Activated gamma-delta T cell treated with anti-CD3 and anti-CD28 coated beads, Interleukin-2, amount 50 U/mL, for 16 hours (primary cell): Measurements from ENCODE around the gene DPH7.
A peak's percentile ranks its signal among the peaks of the same experiment; 100 is the strongest.
"Not testable (repeated sequence)": the region's sequence is repeated elsewhere in the genome, so short reads cannot be mapped to it uniquely, and the experiment has no call there.

ENCODE experiments used
- DNase-seq: peaks from one replicate; pipeline ENCODE4 v3.0.0-alpha.2; 2020; ENCODE audit warnings: low read depth

The DPH7 gene

DNA sequence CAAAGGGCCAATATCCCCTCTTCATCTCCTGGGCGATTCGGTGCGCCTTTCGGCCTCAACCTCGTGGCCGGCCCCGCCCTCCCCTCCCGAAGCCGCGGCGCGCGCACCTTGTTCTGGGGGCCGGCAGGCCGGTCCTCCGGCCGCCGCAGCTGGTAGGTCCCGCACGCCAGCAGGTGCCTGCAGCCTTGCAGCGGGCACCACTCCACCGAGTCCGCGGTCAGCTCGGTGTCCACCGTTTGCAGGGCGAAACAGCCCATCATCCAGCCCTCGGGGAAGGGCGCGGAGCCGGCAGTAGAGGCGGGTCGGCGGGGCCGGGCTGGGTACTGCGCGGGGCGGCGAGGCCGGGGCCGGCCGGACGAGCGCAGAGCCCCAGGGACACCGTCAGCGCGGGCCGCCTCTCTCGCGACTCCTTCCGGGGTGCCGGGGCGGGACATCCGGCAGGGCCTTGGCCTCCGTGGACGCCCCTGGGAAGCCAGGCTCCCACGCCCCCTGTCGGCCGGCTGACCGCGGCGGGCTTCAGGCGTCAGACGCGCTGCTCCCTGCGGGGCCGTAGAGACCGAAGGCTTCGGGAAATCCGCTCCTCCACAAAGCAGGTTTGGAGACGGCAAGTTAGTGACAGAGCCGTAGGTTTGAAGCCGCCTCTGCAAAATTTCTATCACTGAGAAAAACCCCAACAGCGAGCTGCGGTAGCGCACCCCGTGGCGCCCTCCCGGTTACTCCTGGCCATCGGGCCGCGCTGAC lies at the start of gene DPH7:
Gene DPH7 (minus strand): TSS at position 408 of the 741 bp plus-strand sequence. CDS start 148 bp downstream, at position 260.
- DNase-seq = peak; percentile 97

DNA sequence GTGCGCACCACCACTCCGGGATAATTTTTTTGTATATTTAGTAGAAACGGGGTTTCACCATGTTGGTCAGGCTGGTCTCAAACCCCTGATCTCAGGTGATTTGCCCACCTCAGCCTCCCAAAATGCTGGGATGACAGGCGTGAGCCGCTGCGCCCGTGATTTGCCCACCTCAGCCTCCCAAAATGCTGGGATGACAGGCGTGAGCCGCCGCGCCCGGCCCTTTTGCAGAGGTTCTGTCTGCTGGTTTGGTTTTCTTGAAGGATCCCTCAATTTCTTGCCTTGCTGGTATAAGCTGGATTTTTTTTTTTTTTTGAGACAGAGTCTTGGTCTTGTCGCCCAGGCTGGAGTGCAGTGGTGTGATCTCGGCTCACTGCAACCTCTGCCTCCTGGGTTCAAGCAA lies 48.7 kb upstream of the DPH7 start:
- DNase-seq = not testable (repeated sequence)

DNA sequence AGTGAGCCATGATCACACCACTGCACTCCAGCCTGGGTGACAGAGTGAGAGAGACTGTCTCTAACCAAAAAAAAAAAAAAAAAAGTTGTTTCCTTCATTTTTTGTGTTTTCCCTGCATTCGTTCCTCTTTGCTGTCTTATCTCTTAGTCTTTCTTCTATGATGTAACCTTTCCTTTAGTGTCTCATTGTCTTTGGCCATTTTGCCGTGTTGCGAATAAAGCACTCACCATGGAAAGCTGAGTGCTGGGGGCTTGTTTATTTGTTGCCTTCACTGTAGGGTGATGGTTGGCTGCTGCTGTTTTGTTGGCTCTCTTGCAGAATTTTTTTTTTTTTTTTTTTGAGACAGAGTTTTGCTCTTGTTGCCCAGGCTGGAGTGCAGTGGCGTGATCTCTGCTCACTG lies 47.7 kb upstream of the DPH7 start:
- no peak for DNase-seq

DNA sequence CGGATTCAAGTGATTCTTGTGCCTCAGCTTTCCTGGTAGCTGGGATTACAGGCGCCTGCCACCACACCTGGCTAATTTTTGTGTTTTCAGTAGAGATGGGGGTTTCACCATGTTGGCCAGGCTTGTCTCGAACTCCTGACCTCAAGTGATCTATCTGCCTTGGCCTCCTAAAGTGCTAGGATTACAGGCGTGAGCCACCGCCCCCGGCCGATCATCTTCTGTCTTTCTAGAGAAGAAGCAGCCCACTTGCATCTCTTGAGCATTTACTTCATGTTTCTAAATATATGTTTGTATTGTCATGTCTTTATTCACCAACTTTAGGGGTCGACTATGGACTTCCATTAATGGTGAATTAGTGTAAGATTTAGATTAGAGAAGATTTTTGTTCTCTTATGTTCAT lies 43.5 kb upstream of the DPH7 start:
- not testable (repeated sequence) for DNase-seq

DNA sequence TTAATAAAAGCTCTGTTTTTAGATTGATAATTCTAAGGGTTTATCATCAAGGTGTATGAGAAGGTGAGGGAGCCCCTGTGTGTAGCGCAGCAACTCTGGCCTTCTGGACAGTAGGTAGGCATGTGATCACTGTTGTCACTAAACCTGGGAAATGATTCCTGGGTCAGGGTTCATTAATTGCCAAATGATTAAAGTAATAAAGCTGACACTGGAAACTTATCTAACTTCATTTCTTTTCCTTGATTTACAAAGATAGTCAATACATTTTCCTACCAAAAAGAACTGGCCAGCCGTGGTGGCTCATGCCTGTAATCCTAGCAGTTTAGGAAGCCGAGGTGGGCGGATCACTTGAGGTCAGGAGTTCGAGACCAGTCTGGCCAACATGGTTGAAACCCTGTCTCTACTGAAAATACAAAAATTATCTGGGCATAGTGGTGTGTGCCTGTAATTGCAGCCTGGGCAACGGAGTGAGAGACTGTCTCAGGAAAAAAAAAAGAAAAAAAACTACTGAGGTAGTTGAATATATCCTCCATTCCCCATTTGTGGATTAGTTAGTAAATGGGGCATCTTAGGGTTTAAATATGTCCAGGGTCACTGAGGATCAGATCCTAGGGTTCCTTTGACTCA lies 42.5 kb upstream of the DPH7 start:
- no peak for DNase-seq

DNA sequence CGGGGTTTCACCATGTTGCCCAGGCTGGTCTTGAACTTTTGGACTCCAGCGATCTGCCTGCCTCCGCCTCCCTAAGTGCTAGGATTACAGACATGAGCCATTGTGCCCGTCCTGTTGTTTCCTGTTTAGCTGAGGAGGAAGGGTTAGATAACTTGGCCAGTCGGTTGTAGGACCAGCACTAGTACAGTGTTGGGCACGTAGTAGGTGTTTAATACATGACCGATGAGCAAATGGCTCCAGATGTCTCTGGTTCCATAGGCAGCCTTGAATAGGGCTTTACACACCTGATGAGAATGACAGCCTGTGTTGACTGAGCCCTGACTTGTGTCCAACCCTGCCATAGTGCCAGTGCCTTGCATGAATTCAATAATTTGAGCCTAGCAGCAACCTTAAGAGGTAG lies 41.9 kb upstream of the DPH7 start:
- no peak for DNase-seq

DNA sequence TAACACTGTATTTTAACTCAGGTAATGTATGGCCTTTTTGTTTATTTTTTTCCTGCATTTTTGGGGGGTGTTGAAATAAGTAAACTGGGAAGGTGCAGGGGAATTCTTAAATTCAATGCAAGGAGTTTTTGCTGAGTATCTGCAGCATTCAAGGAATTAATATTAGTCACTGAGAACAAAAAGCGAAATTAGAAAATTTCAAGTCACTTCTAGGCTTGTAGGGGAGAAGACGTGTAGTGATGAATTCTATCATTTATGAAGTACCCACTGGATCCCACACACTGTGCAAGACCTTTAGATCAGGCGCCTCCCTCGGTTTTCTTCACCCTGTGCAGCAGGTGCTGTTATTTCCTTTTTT lies 41.3 kb upstream of the DPH7 start:
- no peak for DNase-seq

DNA sequence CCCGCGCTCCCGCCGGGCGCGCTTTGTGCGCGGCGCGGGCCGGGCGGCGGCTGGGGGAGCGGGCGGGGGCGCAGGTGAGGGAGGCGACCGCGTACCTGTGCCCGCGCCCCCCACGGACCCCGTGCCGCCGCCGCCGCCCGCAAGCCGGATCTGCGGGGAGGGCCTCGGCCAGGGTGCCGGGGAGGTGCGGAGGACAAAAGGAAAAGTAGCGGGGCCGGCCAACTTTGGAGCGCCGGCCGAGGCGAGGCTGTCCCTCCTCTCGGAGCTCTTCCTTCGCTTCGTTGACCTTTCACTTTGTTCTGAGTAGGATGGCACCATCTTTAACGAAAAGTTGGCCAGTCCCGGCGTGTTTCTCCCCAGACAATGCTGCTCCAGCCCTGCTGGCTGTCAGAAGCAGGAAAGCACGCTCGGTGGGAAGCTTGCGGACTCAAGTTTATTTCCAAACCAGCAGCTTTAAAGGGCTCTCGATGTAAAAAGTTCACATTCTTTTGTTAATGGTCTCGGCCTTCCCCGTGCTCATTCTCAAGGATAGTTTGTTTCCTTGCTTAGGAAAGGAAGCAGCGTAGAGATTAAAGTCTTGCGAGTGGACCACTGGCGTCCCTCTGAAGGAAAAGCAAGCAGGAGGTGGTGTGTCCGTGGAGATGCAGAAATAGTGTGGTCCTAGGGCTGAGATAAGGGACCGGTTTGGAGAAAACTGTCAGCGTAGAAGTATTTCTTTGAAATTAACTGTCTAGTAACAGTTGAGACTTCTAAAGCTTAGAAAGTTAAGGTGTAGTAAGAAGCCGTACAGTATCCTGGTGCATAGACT lies 40.7 kb upstream of the DPH7 start:
- peak; percentile 14 for DNase-seq

DNA sequence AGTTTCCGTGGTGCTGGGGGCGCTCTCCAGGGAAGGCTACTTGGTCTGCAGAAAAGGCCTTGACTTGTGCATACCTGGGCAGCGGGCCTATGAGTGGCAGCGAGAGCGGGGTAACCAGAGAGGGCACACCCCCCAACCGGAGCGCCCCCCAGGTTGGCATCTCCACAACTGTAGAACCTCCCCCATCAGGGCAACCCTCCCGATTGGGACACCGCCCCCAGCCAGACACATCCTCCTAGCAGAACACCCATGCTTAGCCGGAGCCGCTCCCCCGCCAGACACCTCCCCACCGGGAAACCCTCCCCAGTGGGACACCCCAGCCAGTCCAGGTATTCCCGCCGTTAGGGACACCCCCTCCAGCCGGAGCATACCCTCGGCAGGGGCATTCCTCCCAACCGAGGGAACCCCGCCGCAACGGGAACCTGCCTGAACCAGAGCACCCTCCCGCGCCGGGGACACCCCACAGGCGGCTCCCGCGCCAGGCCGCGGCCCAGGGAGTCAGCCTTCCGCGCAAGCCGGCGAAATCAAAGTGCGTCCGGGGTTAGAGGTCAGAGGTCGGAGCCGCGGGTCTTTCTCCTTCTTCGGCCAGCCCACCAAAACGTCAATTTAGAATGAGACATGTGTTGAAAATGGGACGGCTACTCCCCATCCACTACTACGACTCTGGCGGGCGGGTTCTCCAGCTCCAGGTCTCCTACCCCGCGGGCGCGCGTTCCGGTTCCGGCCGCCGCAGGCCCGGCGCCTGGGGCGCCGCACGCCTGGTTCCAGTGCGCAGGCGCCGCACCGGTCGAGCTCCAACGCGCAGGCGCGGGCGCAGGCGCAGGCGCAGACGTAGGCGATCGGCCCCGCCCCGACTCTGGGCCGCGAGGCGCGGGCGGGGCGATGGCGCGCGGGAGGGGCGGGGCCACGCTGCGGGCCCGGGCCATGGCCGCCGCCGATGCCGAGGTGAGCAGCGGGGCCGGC lies 39.7 kb upstream of the DPH7 start, which contains the start of gene EHMT1:
Gene EHMT1 (plus strand): TSS at position 901 of the 963 bp plus-strand sequence. CDS start 24 bp downstream, at position 925.
- DNase-seq = peak; percentile 80

DNA sequence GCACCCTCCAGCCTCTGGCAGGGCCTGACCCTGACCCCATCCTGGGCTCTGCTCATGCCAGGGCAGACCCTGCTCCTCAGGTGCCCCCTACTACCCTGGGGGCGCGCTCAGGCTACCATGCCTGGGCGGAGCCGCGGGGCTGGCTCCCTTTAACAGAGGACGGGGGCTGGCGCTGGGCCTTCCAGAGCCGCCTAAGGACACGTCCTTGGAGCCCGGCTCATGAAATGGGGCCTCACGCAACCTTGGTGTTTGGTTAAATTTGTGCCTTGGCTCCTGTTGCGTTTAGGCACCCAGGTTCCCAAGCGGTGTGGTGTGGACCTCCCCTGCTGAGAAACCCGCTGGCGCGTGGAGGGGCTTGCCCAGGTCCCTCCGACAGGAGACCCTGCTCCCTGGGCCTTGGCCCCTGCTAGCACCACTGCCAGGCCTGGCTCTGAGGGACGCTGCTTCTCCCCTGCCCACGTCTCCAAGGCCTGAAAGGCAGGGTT lies 36.7 kb upstream of the DPH7 start:
- no peak for DNase-seq

DNA sequence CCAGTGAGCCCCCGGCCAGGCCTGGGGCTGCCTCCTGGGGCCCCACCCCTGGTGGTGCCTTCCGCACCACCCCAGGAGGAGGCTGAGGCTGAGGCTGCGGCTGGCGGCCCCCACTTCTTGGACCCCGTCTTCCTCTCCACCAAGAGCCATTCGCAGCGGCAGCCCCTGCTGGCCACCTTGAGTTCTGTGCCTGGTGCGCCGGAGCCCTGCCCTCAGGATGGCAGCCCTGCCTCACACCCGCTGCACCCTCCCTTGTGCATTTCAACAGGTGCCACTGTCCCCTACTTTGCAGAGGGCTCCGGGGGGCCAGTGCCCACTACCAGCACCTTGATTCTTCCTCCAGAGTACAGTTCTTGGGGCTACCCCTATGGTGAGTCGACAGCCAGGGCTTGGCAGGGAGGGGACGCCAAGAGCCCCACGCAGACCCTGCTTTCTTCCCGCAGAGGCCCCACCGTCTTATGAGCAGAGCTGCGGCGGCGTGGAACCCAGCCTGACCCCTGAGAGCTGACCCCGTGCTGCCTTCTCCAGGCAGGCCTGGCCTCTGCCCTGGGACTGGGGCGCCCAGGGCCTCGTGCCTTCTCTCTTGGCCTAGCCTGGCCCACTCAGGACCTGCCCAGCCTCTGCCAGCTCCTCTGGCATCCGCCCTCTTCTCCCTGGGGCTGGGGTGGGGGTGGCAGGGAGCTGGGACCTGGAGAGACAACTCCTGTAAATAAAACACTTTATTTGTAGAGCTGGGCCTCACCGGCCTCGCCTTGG lies 36.1 kb upstream of the DPH7 start:
- no peak for DNase-seq

DNA sequence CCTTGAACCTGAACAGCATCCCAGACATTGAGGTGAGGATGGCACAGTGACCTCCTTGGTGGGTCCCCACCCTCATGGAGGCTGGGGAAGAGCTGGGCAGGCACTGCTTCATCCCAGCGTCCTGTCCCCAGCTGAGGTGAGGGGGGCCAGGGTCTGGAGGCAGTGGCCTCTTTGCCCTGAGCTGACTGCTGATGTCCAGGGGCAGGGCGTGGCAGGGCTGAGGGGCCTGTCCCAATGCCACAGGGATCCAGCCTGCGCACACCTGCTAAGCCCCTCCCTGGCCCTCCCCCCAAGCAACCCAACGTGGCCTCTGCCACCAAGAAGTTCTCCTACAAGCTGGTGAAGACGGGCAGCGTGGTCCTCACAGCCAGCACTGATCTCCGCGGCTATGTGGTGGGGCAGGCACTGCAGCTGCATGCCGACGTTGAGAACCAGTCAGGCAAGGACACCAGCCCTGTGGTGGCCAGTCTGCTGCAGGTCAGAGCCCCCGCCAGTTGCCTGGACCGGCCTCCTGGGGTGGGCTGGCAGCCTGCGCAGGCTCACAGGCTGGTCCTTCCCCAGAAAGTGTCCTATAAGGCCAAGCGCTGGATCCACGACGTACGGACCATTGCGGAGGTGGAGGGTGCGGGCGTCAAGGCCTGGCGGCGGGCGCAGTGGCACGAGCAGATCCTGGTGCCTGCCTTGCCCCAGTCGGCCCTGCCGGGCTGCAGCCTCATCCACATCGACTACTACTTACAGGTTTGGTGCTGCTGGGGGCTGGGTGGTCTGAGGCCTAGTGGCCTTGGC lies 35.2 kb upstream of the DPH7 start:
- no peak for DNase-seq

DNA sequence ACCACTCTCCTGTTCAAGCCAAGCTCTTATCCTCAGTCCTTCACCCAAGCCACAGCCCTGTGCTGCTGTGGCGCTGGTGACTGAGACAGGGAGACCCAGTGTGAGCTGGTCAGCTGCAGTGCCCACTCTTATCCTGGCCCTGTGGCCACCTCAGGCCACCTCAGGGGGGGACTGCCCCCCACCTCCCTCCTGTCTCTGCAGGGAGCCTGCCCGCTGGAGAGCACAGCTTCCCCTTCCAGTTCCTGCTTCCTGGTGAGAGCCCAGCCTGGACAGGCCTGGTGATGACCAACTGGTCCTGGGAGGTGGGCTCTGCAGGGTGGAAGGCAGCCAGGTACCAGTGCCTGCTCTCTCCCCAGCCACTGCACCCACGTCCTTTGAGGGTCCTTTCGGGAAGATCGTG lies 34.5 kb upstream of the DPH7 start:
- no peak for DNase-seq

DNA sequence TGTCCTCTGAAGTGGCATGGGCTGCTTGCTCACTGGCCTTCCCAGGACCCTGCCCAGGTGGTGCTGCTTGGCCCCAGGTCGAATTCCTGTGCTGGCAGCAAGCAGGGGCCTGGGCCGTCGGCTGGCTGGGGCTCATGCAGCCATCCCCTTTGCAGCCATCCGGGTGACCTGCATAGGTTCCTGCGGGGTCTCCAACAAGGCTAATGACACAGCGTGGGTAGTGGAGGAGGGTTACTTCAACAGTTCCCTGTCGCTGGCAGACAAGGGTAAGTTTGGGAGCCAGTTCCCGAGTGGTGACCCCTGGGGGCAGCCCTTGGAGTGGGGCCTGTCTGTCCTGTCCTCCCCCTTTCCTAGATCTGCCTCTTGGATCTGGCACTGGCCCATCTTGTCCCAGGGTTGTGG lies 34.0 kb upstream of the DPH7 start:
- DNase-seq = no peak

DNA sequence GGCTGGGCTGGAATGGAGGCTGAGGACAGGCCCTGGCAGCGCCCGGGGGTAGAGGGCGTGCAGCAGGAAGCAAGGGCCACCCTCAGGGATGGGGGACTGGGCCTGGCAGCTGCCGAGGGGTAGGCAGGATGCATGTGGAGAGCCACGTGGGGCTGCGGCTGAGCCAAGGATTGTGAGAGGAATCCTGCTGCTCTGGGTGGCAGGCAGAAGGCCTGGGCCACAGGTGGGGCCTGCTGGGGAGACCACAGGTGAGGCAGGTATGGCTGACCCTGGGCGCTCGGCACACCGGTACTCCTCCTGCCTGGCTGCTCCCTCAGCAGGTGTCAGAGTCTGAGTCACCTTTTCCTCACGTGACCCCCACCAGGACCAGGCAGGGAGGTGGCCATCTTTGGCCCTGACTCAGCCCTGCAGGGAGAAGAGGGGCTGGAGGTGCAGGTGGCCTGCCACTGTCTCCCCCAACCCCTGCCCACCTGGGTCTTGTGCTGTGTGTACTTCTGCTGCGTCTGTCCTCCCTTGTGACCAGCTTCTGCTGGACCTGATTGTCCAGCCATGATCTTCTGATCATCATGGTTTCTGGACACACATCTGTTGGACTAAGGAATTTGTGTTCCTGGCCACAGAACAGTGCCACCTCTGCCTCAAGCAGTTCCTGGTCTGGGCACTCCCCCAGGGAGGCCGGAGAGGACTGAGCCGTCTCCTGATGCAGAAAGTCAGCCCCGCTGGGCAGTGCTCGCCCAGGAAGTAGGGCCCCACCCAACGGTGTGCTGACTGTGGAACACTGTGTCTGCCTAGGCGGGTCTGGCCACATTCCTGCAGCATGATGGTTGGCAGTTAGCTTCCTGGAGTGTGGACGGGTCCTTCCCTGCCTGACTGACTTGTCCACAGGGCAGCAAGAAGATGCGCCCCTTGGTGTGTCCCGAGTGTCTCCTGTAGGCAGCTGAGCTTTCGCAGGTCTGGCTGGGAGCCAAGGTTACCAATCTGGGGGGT lies 33.2 kb upstream of the DPH7 start:
- DNase-seq = no peak

DNA sequence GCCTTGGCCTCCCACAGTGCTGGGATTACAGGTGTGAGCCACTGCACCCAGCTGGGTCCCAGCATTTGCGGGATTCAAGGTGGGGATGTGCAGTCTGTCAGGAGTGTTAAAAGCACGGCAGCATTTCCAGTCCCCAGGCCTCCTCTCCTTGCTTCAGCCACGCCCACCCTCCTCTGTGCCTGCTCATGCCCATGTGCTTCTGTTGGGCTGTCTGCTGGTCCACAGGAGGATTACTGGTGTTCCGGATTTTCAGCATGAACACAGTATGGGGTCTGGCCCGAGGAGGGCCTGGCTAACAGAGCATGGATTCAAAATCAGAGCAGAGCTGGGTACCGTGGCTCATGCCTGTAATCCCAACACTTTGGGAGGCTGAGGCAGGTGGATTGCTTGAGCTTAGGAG lies 32.2 kb upstream of the DPH7 start:
- no peak for DNase-seq

DNA sequence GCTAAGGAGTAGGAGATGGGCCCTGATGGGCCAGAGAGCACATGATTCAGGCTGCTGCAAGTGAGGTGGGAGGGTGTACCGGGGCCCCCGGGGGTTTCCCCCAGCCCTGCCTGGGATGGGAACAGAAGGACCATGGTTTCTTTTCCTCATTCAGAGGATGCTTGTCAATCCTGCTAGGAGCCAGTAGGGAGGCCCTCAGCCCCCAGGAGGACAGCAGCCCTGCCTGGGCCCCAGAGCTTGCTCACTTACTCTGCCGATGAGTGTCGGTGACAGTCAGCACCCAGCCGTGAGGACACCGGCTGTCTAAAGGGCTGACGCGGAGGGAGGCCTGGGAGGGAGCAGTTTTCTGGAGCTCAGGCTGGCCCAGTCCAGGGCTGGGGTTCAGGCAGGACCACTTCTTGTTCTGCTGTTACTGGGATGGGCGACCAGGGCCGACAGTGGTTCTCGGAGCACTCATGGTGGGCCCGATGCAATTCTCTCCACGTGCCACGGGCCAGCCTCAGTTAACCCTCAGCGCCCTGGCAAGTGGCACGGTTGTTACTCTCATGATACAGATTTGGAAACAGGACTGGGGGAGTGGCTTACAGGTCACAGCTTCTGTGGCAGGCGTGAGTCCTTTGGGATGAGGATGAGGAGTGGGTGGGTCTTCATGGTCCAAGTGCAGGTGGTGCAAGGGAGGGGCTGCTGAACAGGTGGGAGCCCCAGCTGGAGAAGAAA lies 28.6 kb upstream of the DPH7 start:
- no peak for DNase-seq

DNA sequence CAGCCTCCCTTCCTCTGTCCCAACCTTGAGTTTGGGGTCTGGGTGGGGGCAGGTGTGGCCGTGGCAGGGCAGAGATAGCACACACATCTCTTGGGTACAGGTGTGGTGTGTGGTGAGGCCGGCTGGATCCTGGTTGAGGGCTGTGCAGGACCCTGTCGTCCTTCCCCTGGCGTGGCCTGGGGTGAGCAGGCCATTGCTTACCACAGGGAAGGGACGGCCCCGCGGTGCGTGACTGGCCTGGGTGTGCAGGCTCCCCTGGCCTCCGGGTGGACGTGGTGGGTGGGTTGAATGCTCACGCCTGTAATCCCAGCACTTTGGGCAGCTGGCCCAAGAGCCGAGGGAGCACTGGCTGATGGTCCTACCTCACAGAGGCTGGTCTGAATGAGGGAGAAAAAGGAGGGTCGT lies 28.0 kb upstream of the DPH7 start:
- DNase-seq = no peak
